Muscle layer of duodenum (tissue), 2 donors: ENCODE measurements around the gene DUOX1.
"Not testable (repeated sequence)": the region's sequence is repeated elsewhere in the genome, so short reads cannot be mapped to it uniquely, and the experiment has no call there.

Experiments used
- H3K27ac ChIP-seq: one replicate; pipeline ENCODE4 v1.7.0; 2013; ENCODE audit warnings: mild to moderate bottlenecking, low read length
- H3K27me3 ChIP-seq: one replicate; pipeline ENCODE4 v1.7.0; 2013; ENCODE audit warnings: low read depth, mild to moderate bottlenecking, control low read depth, low read length
- H3K36me3 ChIP-seq, 2 donors: one replicate each; pipeline ENCODE4 v1.7.0; 2013; ENCODE audit warnings: low read length in 2 of 2, control low read depth in 1 of 2, mild to moderate bottlenecking in 1 of 2; ENCODE audit not compliant: insufficient read depth in 2 of 2, control insufficient read depth in 1 of 2
- H3K4me1 ChIP-seq, 2 donors: one replicate each; pipeline ENCODE4 v1.7.0; 2013; ENCODE audit warnings: low read length in 2 of 2, mild to moderate bottlenecking in 2 of 2, control low read depth in 1 of 2, moderate library complexity in 1 of 2; ENCODE audit not compliant: insufficient read depth in 2 of 2, control insufficient read depth in 1 of 2
- H3K4me3 ChIP-seq, 2 donors: one replicate each; pipeline ENCODE4 v1.7.0; 2013; ENCODE audit warnings: low read length in 2 of 2, low read depth in 1 of 2, mild to moderate bottlenecking in 1 of 2
- H3K9me3 ChIP-seq, 2 donors: one replicate each; pipeline ENCODE4 v1.7.0; 2013; ENCODE audit warnings: low read length in 2 of 2, control low read depth in 1 of 2, mild to moderate bottlenecking in 1 of 2; ENCODE audit not compliant: control insufficient read depth in 1 of 2
- donor health status: healthy.

The DUOX1 gene

DNA sequence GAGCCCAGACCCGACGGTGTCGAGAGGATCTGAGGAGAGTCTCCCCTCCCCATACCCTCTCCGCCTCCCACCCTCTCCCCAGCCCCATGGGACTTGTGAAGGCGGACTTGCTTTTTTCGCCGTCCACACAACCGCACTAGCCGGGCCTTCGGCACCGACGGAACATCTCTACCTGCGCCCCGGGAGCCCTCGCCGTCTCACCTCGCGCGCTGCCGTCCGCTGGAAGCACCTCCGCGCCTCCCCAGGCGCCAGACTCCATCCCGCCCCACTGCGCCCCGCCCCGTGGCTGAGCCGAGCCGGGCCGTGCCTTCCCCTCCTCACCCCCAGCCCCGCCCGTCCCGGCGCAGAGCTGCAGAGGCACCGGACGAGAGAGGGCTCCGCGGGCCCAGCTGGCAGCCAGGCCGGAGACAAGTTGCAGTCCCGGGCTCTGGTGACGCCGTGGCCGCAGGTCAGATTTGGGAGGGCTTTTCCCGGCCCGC is at the start of gene DUOX1, which contains the start of gene DUOXA1:
TSS of gene DUOX1 (plus strand) at position 344 of the 479 bp plus-strand sequence. CDS start 1,973 bp downstream, outside the sequence.
TSS of gene DUOXA1 (minus strand) at position 229 of the 479 bp plus-strand sequence. CDS start 6,865 bp downstream, outside the sequence.
- Histone ChIP-seq H3K27ac (no peak within 1 kb of the TSS), H3K4me1 (no peaks in the 10 kb centered on the region), H3K27me3 (peaks cover 48% of the 10 kb centered on the region), H3K4me3 (peak within 1 kb of the TSS in 1 of 2 donors; percentile 45), H3K9me3 (no peaks in the 10 kb centered on the region), H3K36me3 (no peaks in the 10 kb centered on the region)

DNA sequence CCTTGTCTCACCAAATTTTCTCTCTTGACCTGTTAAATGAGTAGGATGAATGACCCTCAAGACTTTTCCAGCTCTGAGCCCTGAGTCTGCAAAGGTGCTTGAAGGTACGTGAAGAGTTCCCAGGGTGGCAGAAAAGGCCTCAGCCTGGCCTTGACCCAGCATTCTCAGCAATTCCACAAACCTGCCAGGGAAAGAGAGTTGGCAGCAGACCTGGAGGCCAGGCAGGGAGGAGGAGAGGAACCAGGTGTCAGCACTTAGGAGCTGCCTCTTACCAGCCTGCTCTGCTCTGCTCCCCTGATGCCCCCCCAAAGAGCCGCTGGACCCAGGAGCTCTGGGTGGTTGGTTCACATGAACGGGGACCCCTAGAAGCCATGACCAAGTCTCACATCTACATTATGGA is 49.2 kb upstream of the DUOX1 start:
- H3K9me3 ChIP-seq, H3K27ac ChIP-seq, H3K27me3 ChIP-seq, H3K4me1 ChIP-seq, H3K36me3 ChIP-seq, H3K4me3 ChIP-seq: not testable (repeated sequence)

DNA sequence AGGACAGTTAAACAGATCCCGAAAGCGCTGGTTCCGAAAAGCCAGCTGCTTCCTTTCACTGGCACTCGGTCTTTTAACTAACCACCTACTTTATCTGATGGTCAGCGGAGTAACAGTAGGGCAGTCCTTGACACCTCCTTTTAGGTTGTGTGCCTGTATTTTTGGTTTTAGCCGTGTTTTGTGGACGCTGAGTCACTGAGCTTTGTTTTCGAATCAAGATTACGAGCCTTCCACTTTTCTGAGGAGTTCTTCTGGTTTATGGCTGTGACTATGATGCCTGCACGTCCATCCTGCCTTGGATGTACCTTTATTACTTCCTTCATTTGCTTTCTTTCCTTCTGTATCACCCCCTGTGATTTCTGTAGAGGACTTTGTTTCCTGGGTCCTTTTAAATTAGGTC is 47.4 kb upstream of the DUOX1 start:
- H3K36me3 ChIP-seq, H3K27me3 ChIP-seq, H3K4me1 ChIP-seq, H3K4me3 ChIP-seq, H3K9me3 ChIP-seq, H3K27ac ChIP-seq: not testable (repeated sequence)

DNA sequence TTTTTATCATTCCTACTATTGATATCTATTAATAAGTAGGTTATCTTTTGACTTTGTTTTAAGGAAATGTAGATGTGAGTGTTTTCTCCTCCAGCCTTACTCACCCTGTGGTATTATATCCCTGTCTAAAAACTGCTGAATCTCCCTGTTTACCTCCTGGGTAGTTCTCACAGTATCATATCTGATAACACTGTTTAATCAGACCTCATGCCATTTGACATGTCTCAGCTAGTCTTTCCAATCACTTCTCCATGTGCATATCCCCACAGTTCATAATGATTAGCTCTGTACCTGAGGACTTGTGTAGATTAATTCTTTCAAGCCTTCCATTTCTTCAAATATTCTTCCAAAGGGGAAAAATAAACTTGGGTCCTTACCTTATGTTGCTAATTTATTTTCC is 46.6 kb upstream of the DUOX1 start:
- H3K9me3 ChIP-seq: no peaks in the 10 kb centered on the region
- H3K4me1 ChIP-seq: no peaks in the 10 kb centered on the region
- H3K27ac ChIP-seq: no peak overlapping the region
- no peaks in the 10 kb centered on the region for H3K36me3 ChIP-seq
- no peaks in the 10 kb centered on the region for H3K27me3 ChIP-seq
- no peak overlapping the region for H3K4me3 ChIP-seq

DNA sequence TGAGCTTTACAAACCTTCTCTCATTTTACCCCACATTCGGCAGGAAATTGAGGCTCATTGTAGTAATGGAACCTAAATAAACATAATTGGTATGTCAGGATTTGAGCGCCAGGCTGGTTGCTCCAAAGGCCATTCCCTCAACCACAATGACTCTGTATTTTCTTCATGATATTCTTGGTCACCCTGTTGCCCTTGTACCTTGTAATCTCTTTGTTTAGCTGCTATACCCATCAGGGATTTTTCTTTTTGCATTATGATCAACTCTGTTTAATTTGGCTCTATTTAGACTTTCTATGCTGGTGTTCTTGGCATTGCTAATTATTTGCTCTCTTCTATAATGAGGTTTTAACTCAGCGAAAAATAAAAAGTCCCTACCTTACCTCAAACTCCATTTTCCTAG is 45.6 kb upstream of the DUOX1 start:
- no peaks in the 10 kb centered on the region for H3K4me1 ChIP-seq
- no peaks in the 10 kb centered on the region for H3K9me3 ChIP-seq
- no peaks in the 10 kb centered on the region for H3K36me3 ChIP-seq
- H3K27me3 ChIP-seq: no peaks in the 10 kb centered on the region
- no peak overlapping the region for H3K27ac ChIP-seq
- H3K4me3 ChIP-seq: no peak overlapping the region

DNA sequence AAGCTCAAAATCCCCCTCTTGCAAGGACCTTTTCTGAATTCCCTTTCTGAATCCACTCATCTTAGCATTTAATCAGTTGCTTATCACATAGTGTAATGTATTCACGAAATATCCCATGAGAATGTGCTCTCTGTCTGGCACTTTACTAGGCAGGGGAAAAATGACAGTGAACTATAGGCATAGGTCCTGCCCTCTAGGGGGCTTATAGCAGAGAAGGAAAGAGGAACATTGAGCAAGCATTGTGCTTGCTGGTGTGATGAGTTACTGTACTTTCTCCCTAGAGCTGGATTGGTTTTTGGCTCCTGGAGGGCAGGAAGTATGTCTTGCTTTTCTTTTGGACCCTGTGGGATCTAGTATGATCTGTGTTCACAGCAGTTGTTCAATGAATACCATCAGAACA is 42.3 kb upstream of the DUOX1 start:
- Histone ChIP-seq H3K27ac (no peak overlapping the region), H3K9me3 (no peaks in the 10 kb centered on the region), H3K36me3 (no peaks in the 10 kb centered on the region), H3K4me1 (no peaks in the 10 kb centered on the region), H3K27me3 (no peaks in the 10 kb centered on the region), H3K4me3 (no peak overlapping the region)

DNA sequence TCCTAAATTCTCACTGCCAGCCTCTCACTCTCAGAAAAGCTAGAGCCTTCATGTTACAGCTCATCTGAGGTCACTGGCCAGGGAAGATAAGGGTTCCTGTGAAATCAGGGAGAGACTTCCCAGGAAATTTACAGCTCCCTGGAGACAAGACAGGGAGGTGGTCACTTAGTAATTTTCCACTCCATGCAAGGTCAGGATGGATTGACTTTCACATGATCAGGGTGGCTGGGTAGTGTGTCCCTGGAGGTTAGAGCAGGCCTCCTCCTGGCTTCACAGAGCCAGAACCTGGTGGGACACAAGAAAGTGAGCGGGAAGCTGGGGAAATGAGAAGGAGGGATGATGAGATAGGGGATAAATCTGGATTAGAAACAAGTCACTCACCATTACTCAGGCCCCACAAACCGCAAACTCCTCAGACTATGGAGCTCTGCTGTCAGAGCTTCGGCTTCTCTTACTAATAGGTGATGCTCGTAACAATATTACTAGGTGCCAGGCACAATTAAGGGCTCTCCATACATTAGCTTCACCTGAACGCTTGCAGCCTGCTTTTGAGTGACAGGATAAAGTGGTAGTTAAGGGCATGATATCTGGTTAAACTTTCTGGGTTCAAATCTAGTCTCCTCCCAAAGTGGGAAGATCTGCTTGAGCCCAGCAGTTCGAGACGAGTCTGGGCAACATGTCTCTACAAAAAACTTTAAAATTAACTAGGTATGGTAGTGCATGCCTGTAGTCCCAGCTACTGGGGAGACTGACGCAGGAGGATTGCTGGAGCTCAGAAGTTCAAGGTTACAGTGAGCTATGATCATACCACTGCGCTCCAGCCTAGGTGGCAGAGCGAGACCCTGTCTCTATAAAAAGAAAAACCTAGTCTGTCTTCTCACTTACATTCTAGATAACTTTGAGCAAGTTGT is 40.7 kb upstream of the DUOX1 start:
- Histone ChIP-seq H3K27ac (no peak overlapping the region), H3K4me3 (no peak overlapping the region), H3K9me3 (no peaks in the 10 kb centered on the region), H3K36me3 (no peaks in the 10 kb centered on the region), H3K4me1 (no peaks in the 10 kb centered on the region), H3K27me3 (no peaks in the 10 kb centered on the region)

DNA sequence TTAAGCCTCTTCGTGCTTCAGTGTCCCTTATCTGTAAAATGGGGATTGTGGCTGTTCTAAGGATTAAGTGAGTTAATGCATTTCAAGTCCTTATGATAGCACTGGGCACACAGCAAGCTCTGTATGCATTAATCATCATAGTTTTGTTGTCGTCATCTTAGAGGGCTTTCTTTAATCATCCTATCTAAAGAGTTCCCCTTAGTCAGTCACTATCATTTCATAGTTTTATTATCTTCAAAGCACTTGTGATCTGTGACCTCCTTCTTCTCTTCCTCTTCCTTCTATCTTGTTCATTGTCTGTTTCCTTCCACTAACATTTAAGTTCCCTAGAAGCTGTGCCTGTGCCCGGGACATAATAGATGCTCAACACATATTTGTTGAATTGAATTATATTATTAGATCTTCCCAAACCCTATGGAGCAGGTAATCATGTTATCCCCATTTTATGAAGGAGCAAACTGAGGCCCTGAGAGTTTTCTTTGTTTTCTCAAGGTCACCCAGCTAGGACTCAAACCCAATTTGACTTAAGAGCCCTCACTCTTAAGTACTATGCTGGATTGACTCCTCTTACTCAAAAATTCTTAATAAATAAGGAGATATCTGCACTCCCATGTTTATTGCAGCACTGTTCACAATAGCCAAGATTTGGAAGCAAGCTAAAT is 40.0 kb upstream of the DUOX1 start:
- no peaks in the 10 kb centered on the region for H3K9me3 ChIP-seq
- no peaks in the 10 kb centered on the region for H3K36me3 ChIP-seq
- H3K4me1 ChIP-seq: no peaks in the 10 kb centered on the region
- H3K27me3 ChIP-seq: no peaks in the 10 kb centered on the region
- H3K4me3 ChIP-seq: no peak overlapping the region
- no peak overlapping the region for H3K27ac ChIP-seq

DNA sequence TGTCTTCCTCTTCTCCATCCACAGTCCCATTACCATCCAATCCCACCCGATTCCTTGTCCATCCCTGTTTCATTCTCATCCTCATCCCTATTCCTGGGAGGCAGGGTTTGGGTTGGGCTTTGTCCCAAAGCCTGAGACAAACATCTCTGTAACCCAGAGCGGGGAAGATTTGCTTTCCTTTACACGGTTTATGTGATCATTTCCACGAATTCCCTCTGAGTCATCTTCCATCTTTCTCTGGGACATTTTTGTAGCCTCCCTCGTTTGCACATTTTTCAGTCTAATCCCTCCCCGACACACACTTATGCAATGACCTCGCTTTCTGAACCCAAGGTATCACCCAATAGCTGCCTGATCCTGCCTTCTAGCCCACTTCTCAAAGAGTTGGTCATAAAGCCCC is 38.6 kb upstream of the DUOX1 start:
- no peaks in the 10 kb centered on the region for H3K27me3 ChIP-seq

DNA sequence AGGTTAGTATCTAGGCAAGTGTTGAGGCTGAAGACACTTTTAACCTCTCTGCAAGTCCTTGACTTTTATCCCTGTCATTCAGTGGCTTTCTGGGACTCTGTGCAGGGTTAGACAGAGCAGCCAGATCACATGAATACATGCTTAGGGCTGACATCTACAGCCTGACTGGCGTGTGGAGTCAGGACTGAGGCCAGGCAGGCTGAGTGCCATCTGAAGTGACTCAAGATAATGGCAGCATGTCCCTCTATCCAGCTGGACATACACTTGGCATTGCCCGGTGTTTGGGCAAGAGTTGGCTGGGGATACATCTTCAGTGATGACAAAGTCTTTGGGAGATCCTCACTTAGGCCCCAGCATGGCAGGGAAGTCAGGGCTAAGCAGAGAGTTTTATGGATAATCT is 38.2 kb upstream of the DUOX1 start:
- H3K27ac ChIP-seq: no peak overlapping the region
- no peaks in the 10 kb centered on the region for H3K36me3 ChIP-seq

More for the DNA sequence above, 38.6 kb upstream of the DUOX1 start:
- no peaks in the 10 kb centered on the region for H3K36me3 ChIP-seq
- H3K27ac ChIP-seq: no peak overlapping the region
- no peaks in the 10 kb centered on the region for H3K9me3 ChIP-seq
- no peaks in the 10 kb centered on the region for H3K4me1 ChIP-seq
- no peak overlapping the region for H3K4me3 ChIP-seq

DNA sequence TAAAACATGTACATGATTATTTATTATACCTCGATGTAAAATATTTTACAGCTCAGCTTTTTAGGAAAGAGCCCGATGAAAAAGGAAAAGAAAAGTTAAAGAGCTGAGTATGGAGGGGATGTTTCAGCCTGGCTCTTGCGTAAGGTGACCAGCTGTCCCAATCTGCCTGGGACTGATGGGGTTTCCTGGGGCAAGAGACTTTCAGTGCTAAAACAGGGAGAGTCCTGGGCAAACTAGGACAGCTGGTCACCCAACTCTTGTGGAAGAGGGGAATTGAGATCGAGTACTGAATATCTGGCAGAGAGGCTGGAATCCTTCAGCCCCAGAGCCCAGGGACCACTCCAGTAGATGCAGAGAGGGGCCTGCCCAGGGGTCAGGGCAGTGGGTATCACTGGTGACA is 36.8 kb upstream of the DUOX1 start:
- H3K27ac ChIP-seq: no peak overlapping the region
- H3K9me3 ChIP-seq: no peaks in the 10 kb centered on the region
- no peaks in the 10 kb centered on the region for H3K36me3 ChIP-seq
- H3K27me3 ChIP-seq: no peaks in the 10 kb centered on the region
- H3K4me1 ChIP-seq: no peaks in the 10 kb centered on the region
- no peak overlapping the region for H3K4me3 ChIP-seq

More for the DNA sequence above, 38.2 kb upstream of the DUOX1 start:
- Histone ChIP-seq H3K4me1 (no peaks in the 10 kb centered on the region), H3K27me3 (no peaks in the 10 kb centered on the region), H3K4me3 (no peak overlapping the region), H3K9me3 (no peaks in the 10 kb centered on the region)
